IPS DF 4.7 (cell line): ENCODE measurements around the gene RAB40C.

ENCODE experiments used
- DNase-seq: peaks from one replicate; pipeline ENCODE4 v3.0.0-alpha.2; 2013; ENCODE audit warnings: low spot score; ENCODE audit errors: extremely low read depth

The RAB40C gene

DNA sequence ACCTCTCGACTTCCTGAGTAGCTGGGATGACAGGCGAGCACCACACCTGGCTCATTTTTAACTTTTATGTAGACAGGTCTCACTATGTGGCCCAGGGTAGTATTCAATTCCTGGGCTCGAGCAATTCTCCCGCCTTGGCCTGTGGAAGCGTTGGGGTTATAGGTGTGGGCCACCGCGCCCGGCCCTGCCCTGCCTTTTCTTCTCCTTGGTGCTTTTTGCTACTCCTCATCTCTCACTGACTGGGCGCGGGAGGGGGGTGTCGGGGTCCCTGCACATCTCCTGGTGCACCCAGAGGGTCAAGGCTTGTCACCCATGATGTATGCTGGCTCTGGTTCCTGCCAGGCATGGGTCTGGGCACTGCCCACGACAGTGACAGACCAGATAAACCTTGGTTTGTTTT lies 54.7 kb downstream of the RAB40C start:
- DNase-seq = no peak

GRCh38 chr16:645852-646678 lies 56.2 kb downstream of the RAB40C start:
- no peak for DNase-seq

- DNase-seq = no peak
Observed at GRCh38 chr16:646679-647172, 56.9 kb downstream of the RAB40C start.

DNA sequence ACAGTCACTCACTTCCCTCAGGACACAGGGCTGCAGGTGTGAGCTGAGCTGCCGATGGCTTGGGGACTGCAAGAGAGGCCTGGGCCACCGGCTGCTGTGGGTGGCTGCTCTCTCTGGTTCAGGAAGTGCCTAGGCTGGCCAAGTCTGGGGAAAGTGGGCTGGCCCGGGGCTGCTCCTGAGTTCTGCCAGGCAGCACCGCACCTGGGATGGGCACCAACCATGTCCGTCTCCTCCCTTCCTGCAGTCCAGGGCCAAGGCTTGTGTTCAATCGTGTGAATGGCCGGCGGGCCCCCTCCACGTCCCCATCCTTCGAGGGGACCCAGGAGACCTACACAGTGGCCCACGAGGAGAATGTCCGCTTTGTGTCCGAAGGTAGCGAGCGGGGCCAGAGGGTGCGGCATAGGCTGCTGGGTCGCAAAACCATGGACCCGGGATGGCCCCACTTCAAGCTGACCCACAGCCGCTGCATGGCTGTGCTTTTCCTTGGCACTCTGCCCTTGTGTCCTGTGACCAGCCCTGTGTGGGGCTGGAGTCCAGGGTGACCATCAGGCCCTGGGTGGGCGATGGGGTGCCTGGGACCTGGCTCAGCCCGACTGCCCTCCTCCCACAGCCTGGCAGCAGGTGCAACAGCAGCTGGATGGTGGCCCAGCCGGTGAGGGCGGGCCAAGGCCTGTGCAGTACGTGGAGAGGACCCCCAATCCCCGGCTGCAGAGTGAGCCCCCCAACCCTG lies 57.5 kb downstream of the RAB40C start:
- no peak for DNase-seq

DNA sequence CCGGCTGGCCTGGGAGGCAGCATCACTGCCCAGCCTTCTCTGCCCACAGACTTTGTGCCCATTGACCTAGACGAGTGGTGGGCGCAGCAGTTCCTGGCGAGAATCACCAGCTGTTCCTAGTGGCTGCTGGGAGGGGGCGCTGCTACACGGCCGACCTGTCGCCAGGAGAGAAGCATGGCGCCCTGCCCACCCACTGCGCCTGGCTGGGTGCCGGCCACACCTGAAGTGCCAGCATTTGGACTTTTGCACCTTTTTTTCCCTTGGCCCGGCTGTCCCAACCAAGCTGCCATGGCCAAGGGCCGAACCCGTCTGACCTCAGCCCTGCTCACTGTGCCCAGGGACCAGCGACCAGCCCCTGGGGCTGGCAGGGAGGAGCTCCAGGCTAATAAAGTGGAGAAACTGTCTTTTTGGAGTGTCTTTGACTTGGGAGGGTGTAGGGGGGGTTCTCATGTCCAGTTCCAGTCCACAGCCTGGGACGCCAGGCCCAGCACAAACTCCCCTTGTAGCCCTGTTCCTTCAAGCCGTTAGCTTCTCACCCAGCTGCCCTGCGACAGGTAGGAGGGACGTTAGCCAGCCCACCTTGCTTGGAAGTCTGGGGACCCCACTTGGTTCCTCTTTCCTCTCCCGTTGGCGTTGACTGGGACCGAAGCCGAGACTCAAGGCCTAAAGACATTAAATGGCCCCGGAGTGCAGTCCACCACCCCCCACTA lies 58.4 kb downstream of the RAB40C start:
- no peak for DNase-seq

DNA sequence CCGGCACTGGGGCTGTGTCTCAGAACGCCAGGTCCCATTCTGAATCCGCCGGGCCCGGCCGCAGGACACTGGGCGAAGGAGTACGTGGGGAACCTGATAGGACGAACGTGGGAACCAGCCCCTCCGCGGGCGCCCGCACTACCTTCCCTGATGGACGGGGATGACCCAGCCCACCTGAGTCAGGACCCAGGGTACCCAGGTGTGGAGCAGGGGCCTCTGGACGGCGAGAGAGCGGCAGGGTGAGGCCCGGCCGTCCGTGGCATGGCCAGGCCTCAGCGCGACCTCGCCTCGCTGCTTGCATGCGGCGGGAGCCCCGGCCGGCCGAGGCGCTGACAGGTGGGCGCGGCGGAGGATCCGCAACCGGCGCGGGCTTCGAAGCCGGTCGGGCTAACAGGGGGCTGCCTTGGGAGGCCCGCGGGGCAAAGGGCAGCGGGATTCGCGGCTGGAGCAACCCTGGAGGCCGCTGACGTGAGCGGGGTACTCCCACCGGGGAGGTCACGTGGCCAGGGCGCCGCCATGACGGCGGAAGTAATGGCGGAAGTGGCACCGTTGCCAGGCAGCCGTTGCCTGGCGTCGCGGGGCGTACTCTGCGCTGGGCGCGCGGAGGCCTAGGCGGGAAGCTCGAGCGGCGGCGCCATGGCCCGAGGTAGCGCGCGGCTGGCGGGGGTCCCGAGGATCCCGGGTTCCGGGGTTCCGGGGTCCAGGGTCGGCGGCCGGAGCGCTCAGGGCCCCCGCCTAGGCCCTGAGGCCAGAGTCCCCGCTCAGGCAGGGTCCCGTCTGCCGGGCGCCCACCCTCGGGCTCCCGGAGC lies 59.1 kb downstream of the RAB40C start, which contains the start of gene WDR90:
TSS of gene WDR90 (plus strand) at position 585 of the 809 bp plus-strand sequence. CDS start at position 637, 52 bp downstream.
- DNase-seq = no peak

- no peak for DNase-seq
Observed at GRCh38 chr16:649631-650030, 59.8 kb downstream of the RAB40C start.

DNA sequence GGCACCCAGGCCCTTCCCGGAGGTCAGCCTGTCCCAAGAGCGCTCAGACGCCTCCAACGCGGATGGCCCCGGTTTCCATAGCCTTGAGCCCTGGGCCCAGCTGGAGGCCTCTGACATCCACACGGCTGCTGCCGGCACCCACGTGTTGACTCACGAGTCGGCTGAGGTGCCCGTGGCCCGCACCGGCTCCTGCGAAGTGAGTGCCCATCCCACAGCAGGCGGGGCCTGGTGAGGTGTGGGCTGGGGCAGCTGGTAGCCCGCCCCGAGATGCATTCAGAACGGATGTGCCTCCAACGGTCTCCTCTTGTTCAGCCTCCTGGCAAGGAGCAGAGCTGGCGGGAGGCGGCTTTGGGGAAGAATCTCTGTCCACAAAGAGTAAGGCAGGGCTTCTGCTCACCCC lies 62.0 kb downstream of the RAB40C start:
- no peak for DNase-seq

GRCh38 chr16:652454-653305 lies 62.8 kb downstream of the RAB40C start:
- DNase-seq = no peak

DNA sequence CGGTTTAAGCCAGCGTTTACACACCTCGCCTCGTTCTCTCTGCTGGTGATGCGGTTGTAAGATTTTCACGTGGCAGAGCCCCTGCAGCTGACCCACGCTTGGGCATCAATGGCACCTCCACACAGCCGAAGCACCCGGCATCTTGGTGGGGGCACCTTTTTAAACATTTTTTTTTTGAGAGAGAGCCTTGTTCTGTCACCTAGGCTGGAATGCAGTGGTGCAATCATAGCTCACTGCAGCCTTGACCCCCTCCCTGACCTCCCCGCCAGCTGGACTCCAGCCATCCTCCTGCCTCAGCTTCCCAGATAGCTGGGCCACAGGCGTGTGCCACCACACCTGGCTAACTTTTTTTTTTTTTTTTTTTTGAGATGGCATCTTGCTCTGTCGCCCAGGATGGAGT lies 64.2 kb downstream of the RAB40C start:
- no peak for DNase-seq

- no peak for DNase-seq
Observed at GRCh38 chr16:657487-657886, 67.6 kb downstream of the RAB40C start.

GRCh38 chr16:658679-659571 lies 69.1 kb downstream of the RAB40C start:
- DNase-seq = no peak

DNA sequence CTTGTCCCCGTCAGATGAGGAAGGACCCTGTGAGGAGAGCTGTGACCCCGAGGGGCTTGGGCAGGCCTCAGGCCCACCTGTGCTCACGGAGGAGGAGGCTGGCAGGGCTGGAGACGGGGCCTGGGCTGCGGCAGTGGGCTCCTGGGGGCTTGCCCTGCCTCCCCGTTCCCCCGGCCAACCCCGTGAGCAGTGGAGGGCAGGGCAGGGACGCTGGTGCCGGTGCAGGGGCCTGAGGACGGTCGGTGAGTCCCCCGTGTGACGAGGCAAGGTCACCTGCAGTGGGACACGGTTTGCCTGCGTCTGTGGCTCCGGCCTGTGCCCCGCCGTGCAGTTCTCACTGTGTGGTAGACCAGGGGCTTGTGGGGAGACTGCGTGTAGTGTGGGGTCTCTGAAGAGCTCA lies 69.8 kb downstream of the RAB40C start:
- no peak for DNase-seq

DNA sequence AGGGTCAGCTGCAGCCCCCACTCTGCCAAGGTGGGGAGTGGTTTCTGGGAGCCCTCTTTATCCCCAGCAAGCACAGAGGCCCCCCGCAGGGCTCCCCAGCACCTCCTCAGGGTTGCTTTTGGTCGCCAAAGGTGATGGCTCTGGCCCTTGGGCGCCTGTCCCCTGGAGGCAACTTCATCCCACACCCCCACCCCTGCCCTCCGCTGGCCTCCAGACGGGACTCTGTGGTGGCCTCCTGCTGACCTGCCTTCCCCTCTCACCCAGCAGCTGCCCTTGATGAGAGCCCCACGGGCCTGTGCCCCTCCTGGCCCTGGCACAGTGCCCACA lies 70.2 kb downstream of the RAB40C start:
- no peak for DNase-seq

DNA sequence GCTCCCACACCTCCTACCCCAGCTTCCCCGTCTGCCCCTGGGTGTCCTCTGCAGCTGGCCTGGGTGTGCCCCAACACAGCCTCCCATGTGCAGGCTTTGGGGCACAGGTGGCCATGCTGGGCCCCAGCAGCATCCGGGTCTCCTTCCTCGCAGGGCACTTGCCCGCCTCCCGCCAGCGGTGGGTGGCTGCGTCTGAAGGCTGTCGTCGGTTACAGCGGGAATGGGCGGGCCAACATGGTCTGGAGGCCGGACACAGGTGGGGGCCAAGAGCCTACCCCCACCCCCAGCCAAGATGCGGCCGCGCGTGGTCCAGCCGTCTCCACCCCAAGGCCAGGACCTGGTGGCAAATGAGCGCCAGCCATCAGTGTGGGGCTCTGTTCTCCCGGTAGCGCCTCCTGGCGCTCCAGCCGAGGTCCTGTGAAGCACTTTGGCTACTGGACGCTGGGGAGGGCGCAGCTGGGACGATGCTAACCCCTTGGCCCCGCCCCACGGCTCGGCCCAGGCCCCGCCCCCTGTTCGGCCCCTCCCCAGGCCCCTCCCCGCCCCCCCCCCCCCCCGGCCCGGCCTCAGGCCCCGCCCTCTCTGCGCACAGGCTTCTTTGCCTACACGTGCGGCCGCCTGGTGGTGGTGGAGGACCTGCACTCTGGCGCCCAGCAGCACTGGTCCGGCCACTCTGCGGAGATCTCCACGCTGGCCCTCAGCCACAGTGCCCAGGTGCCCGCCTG lies 70.8 kb downstream of the RAB40C start:
- DNase-seq = no peak

GRCh38 chr16:661184-661821 lies 71.4 kb downstream of the RAB40C start:
- no peak for DNase-seq

GRCh38 chr16:662095-662494 lies 72.2 kb downstream of the RAB40C start:
- DNase-seq = no peak

GRCh38 chr16:662597-662996 lies 72.7 kb downstream of the RAB40C start:
- no peak for DNase-seq
